ENCODE data around the gene POLR2J2.
"Not testable (repeated sequence)": the region's sequence is repeated elsewhere in the genome, so short reads cannot be mapped to it uniquely, and the experiment has no call there.

The POLR2J2 gene

DNA sequence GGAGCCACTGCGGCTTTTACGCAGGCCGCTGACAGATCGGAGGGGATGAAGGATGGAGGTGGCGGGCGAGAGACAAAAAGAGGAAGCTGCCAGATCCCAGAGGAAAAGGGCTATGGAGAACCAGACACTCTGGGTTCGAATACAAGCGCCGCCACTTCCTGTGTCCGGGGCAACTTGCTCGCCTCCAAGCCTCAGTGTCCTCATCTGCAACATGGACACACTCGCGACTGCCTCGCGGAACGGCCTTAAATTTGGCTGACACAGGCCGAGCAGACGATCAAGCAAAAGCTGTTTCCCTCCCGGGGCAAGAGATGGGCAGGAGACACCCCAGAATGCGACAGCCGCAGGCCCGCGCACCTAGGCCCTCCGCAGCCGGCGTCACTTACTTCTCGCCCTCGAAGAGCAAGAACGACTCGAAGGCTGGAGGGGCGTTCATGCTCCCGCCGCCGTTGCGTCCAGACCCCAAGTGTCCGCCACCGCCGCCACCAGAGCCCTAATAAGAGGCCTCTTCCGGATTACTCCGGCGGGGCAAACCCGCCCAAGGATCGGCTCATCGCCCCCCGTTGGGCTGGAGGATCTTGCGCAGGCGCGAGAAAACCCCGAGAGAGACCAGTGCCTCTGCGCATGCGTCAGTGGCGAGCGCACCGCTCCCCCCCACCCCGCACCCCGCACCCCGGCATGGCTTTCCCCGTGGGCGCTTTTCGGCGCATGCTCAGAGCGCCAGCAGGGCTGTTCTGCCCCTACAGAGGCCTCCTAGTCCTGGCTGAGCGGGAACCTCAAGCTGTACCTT lies at the start of gene POLR2J2:
TSS of gene POLR2J2 (minus strand) at position 498 of the 790 bp plus-strand sequence. CDS start at position 436, 62 bp downstream.
- not testable (repeated sequence) for DNase-seq

DNA sequence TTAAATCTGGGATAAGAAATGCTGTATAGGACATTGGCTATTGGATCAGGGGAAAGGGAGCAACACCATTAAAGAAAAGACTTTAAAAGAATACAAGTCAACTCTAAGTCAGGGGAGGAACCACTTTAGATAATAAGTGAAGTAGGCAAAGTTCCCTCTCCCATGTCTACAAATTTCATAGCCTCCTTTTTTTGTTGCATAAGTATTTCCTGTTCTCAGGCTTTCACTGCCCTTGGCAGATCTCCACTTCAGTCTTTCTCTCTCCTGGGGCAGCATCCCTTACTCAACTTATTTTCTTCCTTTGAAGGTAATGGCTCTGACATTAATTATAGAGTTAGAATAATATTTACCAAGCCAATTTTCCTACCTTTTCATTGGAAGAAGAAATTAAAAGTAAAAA lies 47.0 kb upstream of the POLR2J2 start:
- not testable (repeated sequence) for DNase-seq

DNA sequence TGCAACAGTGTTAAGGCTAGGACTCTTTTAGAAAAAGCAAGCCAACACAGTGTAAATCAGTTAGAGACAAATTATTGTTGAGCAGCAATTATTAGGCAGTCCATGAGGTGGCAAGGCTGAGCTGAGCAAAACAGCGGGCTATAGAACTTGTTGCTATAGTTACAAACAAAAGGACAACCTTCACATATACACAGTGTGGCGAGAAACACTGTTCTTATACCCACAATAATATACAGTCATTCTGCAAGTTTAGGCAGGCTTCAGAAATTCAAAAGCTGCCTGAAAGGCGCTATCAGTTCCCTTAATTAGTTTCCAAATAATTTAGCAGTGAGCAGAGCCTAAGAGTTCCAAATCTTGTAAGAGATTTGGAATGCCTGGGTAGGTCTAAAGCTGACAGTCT lies 44.3 kb upstream of the POLR2J2 start:
- DNase-seq, result not testable (repeated sequence)

DNA sequence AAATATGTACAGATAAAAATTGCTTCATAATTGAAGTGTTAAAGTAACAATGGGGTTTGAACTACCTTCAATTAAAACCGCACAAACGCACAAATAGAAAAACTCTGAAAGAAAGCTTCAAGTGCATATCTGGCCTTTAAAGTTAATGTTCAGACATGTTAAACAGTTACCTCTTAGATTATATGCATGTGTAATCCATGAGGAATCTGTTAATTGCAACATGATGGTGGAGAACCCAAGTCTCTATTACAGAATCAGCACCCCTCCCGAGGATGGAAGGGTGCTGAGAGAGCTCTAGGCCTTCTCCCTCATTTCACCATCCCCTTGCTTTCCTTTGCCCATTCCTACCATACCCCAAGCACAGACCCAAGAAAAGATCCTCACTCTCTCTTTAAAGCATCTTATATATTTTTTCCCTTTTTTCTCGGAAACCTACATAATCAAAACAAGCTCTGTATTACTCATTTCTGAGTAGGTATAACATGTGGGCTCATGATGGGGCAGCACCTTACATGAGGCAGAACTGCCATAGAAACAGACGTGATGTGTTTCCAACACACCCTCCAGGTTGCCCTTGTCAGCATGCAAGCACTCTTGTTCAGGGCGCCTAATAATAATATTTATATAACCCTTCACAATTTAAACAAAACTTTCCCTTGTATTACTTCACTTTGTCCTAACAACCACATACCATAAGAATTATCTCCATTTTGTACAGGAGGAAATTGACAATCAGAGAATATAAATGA lies 43.5 kb upstream of the POLR2J2 start:
- DNase-seq, result not testable (repeated sequence)

DNA sequence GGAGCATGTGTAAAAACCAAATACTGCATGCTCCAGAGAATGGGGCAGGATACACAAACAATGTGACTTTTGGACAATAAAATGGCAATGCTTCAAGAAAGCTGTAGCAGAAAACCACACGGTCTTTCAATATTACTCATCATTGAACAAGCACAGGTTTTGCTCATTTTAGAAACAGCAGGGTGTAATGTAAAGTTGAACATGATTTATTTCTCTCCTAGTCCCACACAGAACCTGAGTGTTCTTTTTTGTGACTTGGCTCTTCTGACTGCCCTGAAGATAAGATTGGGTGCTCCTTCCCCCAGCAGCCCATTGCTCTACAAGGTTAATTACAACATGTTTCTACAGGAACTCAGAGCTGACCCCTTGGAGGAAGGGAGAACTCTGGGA lies 42.2 kb upstream of the POLR2J2 start:
- DNase-seq, result not testable (repeated sequence)

DNA sequence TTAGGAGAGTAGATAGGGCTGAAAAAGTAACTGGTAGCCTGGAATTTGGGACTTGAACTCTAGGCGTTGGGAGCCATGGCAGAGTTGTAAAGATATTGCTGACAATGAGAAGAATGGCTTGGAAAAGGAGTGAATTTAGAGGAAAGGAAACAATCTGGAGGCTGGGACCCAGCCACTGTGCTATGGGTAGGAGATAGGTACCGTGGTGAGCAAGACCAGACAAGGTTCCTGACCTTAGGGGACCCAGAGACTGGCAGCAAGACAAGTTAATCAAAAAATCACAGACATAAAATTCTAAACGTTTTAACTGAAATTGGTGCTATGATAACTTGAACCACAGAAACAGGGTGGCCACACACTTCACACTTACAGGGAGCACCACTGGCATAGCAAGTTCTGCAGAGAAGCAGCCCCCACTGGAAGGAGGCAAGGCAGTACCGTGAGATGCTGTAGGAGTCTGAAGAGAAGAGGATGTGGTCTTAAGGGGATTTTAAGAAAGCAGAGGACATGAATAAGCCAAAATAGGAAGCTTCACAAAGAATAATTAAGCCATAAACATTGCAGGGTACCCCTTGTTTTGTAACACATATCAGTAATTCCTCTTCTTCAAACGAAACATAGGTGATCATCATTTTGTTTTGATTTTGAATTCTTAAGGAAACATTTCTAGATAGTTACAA lies 41.7 kb upstream of the POLR2J2 start:
- not testable (repeated sequence) for DNase-seq

DNA sequence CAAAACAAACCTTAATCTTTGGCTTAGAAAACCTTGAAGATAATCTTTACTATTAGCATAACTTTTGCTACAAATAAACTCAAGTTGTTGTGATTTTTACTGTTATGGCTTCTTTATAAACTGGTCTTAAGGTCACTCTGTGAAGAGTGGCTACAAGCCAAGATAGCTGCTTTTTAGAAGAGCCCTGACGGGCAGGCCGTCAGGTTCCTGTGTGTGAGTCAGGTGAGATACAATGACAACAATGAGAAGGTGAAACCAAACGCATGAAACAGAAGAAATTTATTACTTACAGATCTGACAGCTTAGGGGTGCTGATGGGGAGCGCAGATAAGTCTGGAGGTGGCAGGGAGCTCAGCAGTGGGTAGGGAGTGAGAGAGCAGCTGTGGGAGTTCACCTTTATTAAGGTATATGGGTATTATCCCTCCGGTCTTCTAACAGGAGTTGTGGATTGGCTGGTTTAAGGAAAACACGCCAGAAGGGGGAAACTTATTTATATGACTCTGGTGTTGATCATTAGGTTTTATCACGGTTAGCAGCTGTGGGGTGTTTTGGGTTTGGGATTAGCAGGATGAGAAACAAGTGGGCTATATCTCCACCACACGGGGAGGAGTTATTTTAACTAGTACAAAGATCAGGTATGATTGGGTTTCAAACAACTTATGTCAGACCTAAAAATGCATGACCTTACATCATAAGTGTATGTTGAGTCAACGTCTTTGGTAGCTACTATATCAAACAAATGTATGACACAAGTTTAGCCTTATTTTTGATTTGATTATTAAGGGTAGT lies 27.7 kb upstream of the POLR2J2 start:
- not testable (repeated sequence) for DNase-seq

DNA sequence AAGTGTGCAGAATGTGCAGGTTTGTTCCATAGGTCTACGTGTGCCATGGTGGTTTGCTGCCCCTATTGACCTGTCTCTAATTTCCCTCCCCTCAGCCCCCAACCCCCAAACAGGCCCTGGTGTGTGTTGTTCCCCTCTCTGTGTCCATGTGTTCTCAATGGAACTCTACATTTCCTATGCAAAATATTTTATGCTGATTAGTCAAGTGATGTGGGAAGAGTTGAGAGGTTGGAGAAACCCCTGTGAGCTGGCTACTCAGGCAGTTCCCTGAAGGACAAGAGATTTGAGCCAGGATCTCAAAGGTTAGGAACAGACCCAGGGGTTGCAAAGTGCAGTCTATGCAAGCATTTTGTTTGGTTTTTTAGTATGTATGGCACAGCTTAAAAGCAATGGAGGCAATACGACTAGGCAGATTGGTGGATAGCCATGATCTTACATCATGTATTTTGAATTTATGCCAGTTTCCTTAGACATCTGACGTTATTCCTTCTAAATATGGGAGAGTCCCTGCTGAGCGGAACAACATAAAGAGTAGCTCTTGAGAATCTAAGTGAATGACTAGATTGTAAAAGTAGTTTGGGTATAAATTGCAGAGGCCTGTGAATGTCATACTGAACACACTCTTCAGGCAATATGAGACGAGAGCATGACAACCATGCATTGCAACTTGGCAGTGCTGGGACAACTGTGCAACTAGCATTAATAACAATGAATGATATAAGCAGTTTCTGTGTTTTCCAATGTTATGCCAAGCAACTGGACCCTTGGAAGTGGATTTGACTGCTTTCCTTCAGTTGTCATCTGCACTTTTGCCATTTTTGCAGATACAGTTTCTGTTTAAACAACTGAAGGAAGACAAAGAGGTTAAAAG lies 26.4 kb upstream of the POLR2J2 start:
- not testable (repeated sequence) for DNase-seq

DNA sequence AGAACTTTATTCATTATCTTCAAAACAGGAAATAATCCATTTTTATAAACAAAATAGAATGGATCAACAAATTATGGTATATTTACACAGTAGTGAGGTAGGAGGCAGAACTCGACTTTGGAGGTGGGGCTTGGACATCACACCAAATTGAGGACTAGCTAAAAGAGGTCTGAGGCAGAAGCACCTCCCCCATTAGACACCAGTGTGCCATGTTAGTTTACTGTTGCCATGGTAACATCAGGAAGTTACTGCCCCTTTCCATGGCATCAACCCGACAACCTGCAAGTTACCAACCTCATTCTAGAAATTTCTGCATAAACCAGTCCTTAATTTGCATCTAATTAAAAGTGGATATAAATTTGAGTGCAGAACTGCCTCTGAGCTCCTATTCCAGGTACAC lies 24.5 kb upstream of the POLR2J2 start:
- not testable (repeated sequence) for DNase-seq

DNA sequence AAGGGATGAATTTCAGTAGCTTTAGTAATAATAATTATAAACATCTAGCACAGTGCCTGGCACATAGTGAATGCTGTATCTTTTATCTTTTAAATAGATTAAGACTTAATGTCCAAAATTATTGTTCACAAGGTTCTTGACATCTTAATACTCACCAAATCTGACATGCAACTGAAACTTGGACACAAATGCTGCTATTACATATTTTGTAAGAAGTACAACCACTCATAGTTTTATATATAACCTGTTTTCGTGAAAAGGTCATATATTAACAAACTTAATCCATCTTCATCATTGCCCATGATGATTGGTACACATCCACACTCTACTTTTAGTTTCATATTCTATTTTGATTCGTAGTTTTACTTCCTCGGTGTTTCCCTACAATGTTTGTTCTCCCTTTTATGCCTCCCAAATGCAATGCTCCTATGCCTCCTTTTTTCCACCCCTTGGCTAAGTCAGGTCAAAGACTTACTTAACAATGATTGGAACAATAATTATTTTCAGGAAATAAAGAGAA lies 23.6 kb upstream of the POLR2J2 start:
- not testable (repeated sequence) for DNase-seq

DNA sequence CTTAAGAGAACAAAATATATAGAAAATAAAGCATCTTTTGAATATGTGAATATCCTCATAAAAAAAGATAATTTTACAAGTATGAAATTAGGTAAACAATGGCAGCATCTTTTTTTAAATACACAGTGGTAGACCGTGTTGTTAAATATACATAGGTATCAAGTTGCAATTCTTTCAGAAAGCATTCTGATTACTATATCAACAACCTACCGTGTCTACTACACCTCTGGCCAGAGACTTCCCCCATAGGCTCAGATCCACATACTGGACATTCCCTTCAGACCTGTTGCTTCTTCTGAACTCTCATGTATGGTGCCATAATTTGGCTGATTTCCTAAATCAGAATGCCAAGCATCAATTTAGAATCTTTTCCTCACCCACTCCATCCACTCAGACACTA lies 22.5 kb upstream of the POLR2J2 start:
- DNase-seq, result not testable (repeated sequence)

DNA sequence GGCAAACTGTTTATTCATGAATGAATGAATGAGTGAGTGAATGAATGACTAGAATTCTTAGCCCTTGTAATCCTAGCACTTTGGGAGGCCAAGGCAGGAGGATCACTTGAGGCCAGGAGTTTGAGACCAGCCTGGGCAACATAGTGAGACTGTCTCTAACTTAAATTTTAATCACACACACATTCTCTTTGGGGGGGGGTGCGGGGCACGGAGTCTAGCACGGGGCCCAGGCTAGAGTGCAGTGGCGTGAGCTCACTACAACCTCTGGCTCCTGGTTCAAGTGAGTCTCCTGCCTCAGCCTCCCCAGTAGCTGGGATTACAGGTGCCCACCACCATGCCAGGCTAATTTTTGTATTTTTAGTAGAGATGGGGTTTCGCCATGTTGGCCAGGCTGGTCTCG lies 19.1 kb upstream of the POLR2J2 start:
- DNase-seq, result not testable (repeated sequence)

DNA sequence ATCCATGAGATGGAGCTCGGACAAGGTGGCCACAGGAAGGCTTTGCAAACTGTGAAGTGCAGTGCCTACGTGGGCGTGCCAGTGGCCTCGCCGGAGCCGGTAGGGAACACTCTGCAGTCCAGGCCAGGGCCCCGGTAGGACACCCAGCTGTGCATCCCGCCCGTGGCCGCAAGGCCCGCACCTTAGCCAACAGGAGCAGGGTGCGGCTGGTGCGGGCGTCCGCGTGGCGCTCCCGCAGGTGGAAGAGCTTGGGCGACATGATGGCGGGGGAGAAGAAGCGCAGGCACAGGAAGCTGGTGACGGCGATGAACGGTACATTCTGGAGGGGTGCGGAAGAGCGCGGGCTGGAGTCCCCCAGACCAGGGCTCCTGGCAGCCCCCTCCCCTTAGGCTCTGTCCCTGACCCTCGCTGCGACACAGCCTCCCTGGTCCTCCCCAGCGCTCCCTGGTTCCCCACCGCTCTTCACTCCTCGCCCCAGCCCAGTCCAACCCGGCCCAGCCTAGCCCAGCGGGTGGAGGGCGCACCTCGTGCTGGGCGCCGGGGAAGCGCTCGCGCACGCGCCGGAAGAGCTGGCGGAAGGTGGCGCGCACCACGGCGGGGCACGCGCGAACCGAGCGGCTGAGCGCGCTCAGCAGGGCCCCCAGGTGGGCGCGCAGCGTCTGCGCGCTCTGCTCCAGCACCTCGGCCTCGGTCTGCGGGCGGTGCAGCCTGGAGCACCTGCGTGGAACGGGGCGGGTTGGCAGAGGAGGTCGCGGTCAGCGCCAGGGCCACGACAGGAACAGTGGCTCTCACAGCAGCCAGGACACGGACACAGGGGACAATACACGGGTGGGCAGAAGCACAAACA lies 18.2 kb upstream of the POLR2J2 start:
- DNase-seq, result not testable (repeated sequence)

DNA sequence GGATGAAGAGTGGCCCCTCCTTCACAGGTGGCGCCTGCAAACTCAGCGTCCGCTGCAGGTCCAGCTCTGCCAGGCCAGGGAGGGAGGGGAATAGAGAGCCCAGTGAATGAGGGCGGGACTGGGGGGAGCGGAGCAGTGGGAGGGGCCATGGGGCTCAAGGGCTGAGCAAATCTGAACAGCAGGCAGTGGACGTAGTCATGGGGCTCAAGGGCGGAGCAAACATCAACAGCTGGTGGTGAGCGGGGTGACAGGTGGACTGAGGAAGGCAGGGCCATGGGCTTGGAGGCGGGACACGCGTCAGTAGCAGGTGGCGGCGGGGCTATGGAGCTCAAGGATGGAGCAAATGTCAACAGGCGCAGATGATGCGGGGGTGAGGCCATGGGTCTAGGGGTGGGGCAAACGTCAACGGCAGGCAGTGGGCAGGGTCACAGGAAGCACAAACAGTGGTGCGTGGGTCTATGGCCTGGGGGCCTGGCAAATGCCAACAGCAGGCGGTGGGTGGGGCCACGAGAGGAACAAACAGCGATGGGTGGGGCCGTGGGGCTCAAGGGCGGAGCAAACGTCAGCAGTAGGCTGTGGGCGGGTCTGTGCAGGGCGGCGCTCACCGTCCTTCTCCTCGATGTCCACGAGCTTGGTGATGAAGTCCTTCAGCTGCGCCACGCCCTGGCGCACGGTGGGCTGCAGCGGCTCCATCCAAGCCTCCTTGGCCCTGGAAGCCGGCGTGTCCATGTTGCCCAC lies 17.0 kb upstream of the POLR2J2 start:
- DNase-seq, result not testable (repeated sequence)

DNA sequence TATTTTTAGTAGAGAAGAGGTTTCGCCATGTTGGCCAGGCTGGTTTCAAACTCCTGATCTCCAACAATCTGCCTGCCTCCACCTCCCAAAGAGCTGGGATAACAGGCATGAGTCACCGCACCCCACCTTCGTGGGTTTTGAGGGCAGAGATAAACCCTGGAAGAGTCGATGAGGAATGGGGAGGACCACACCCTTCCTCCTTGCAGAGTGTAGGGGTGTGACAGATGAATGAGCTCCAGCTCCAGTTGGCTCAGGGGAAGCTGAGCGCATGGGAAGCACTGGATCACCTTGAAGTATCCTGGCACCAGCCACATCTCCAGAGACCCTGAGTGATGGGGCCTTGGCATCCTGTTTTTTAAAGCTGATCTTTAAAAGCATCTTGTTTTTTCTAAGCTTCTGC lies 11.1 kb upstream of the POLR2J2 start:
- DNase-seq, result not testable (repeated sequence)

DNA sequence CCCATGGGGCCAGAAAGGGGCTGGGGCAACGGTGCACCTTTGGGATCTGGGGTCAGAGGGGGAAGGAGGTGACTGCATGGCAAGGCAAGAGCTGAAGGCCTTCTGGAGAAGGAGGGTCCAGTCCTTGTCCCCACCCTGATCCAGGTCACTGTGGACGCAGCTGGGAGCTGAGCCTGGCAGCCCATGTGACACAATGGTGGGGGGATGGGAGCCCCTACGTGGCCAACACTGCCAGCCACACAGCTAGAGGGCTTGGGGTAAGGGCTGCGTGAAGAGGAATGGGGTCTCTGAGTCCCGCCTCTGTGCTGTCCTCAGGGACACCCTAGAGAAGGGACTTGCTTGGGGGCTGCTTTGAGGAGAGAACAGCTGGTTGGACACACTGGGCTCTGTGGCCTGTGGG lies 9.3 kb upstream of the POLR2J2 start:
- DNase-seq, result not testable (repeated sequence)

DNA sequence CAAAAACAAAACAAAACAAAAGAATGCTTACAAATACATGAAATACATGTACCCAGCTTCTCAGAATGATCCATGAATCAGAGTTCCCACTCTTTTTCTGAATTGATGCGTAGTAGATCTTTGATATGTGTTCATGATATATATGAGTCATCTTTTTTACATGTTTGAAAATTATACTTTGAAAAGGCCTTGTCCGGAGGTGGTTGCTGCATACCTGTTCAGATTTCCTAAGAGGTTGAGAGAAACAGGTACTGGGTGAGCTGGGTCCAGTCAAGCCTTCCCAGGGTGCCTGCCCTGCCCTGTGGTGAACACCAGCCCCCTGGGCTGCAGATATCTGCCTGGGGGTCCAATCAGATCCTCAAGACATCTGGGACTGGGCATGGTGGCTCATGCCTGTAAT lies 4.1 kb upstream of the POLR2J2 start:
- DNase-seq, result not testable (repeated sequence)

DNA sequence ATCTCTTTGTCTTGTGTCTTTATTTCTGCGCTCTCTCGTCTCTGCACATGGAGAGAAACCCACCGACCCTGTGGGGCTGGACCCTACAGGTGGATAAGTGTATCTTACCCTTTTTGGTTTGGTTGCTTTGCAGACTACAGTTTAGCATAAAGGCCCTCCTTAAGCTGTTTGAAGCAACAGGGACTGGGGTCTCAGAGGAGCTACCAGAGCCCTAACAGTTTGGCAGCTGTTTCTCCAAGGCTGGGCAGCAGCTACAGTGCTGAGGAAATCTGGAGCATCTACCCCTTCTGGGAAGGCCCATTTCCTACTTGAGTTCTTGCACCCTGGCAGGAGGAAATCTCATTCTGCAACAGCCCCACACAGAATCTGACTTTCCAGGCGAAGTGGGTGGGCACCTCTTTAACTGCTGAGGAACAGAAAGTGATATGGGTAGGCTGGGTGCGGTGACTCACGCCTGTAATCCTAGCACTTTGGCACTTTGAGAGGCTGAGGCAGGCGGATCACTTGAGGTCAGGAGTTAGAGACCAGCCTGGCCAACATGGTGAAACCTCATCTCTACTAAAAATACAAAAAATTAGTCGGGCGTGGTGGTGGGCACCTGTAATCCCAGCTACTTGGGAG lies 2.1 kb upstream of the POLR2J2 start:
- DNase-seq, result not testable (repeated sequence)

DNA sequence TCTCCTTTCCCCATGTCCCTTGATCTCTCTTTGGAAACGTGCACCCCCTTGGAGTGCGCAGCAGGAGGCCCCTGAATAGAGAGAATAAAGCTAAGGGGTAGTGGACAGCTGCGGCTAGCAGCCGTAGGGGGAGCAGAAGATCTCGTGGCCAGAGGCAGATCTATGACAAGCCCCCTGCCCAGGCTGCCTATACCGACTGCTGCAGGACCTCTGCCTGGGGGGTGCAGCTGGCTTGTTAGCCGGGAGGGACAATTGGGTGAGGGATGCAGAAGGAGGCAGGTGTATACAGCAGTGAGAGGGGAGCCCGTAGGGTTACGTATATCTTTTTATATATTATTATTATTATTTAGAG lies 469 bp upstream of the POLR2J2 start:
- not testable (repeated sequence) for DNase-seq

All from NCI-H1092 (cell line).